HCT116 (cell line): ENCODE results near the gene SDK2.

Experiments used
- YY1 ChIP-seq: IDR thresholded peaks from 2 replicates; pipeline ENCODE4 v1.6.1; 2011; ENCODE audit warnings: low read length, low read depth, moderate library complexity, mild to moderate bottlenecking; ENCODE audit not compliant: insufficient replicate concordance; ENCODE audit errors: extremely low read depth
- ZFX ChIP-seq: fragments of 450-650 bp; IDR thresholded peaks from 2 replicates; pipeline ENCODE4 v1.6.1; 2017

DNA sequence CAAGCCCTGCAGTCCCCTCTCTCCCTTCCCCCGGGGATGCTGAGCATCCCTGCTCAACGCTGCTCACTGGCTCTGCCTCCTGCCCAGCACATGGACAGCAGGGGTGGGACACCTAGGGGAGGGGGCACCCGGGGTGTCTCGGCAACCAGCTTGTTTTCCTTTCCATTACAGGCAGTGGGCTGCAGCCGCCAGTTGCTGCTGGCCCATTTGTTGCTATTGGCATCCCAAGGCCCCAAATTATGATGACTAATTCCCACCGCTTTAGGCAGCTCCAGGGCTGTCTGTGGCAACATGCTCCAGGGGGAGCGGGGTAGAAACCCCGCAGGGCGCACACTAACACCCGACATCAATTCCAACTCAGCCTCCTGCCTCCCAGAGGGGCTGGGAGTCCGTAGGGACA lies 4.9 kb downstream of the SDK2 start:
- TF ChIP-seq ZFX = no peak
- no peak for TF ChIP-seq YY1
